Measurements from ENCODE around the gene CCNG2. TPM values are rescaled to one million over a fixed set of nuclear protein-coding genes. Genes with fewer than 3 reads are reported as not detected.

The CCNG2 gene
- total RNA-seq, 1 experiment from 2014 or later: 10.6 TPM

GRCh38 chr4:77194989-77195388, 38.0 kb downstream of the CCNG2 start:
- TF ChIP-seq, protein P1, sequence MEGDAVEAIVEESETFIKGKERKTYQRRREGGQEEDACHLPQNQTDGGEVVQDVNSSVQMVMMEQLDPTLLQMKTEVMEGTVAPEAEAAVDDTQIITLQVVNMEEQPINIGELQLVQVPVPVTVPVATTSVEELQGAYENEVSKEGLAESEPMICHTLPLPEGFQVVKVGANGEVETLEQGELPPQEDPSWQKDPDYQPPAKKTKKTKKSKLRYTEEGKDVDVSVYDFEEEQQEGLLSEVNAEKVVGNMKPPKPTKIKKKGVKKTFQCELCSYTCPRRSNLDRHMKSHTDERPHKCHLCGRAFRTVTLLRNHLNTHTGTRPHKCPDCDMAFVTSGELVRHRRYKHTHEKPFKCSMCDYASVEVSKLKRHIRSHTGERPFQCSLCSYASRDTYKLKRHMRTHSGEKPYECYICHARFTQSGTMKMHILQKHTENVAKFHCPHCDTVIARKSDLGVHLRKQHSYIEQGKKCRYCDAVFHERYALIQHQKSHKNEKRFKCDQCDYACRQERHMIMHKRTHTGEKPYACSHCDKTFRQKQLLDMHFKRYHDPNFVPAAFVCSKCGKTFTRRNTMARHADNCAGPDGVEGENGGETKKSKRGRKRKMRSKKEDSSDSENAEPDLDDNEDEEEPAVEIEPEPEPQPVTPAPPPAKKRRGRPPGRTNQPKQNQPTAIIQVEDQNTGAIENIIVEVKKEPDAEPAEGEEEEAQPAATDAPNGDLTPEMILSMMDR (conservative IDR thresholded peaks at IDR 0.05): no peak
- H2BK5ac ChIP-seq (ENCODE audit: insufficient read length, low read length): no peak overlapping the region
- WGBS (ENCODE audit: extremely low coverage, insufficient read length, low lambda C conversion rate): no CpG with 5 or more reads among the region's 1 CpG

More at GRCh38 chr4:77194989-77195388, 38.0 kb downstream of the CCNG2 start:
- Histone ChIP-seq H3K27ac (ENCODE audit: insufficient read length, low read depth, low read length) (no peak overlapping the region), H3K4ac (ENCODE audit: low read depth, low read length) (no peak overlapping the region), H3K56ac (ENCODE audit: insufficient read length, low read depth, low read length) (no peak overlapping the region), H3K27me3 (ENCODE audit: insufficient read depth, low read length) (peaks cover 6% of the 10 kb centered on the region; the same call in 1 of the 2 replicates), H4K5ac (ENCODE audit: insufficient read length, low read depth, low read length) (no peak overlapping the region), H4K91ac (ENCODE audit: insufficient read length, low read depth, low read length) (no peak overlapping the region), H3K9me3 (ENCODE audit: control insufficient read depth, low read depth, low read length) (no peaks in the 10 kb centered on the region), H3K23ac (ENCODE audit: insufficient read length, low read depth, low read length) (no peak overlapping the region), H2BK120ac (ENCODE audit: low read depth, low read length, poor library complexity, severe bottlenecking) (no peak overlapping the region), H3K79me2 (ENCODE audit: insufficient read depth, low read length) (no peaks in the 10 kb centered on the region), H2BK15ac (ENCODE audit: low read depth, low read length) (no peak overlapping the region), H3K4me2 (ENCODE audit: insufficient read depth, insufficient read length, low read length) (no peak overlapping the region), H2BK20ac (ENCODE audit: low read depth, low read length, poor library complexity, severe bottlenecking) (no peak overlapping the region), H3K23me2 (ENCODE audit: insufficient read length, low read depth, low read length, poor library complexity, severe bottlenecking) (no peaks in the 10 kb centered on the region), H3K4me1 (ENCODE audit: insufficient read depth, low read length) (no peaks in the 10 kb centered on the region), H3K18ac (ENCODE audit: insufficient read length, low read depth, low read length) (no peak overlapping the region), H3K14ac (ENCODE audit: insufficient read depth, low read length) (no peak overlapping the region), H2BK12ac (ENCODE audit: insufficient read length, low read depth, low read length) (no peak overlapping the region), H4K8ac (replicated peaks; ENCODE audit: insufficient read length, low read depth, low read length) (no peak overlapping the region), H2AK5ac (ENCODE audit: insufficient read length, low read length) (no peak overlapping the region), H2AFZ (ENCODE audit: low read length) (no peak overlapping the region), H3K9ac (ENCODE audit: extremely low read depth, insufficient read length, low read length) (no peak overlapping the region), H4K20me1 (ENCODE audit: control insufficient read depth, insufficient read depth, insufficient read length) (no peaks in the 10 kb centered on the region), H3T11ph (ENCODE audit: low read length) (no peak overlapping the region), H3K79me1 (ENCODE audit: insufficient read depth, low read depth, low read length, poor library complexity, severe bottlenecking) (no peaks in the 10 kb centered on the region)
- H3K27ac Mint-ChIP-seq: no peak overlapping the region
- peaks cover 45% of the 10 kb centered on the region for H3K27me3 Mint-ChIP-seq (ENCODE audit: low read depth)
- no peak overlapping the region for H3K4me3 Mint-ChIP-seq
- H3K4me1 Mint-ChIP-seq: peaks cover 9 to 15% of the 10 kb centered on the region in 2 experiments
- DNase-seq: no peak
- no peaks in the 10 kb centered on the region for H3K9me3 Mint-ChIP-seq
- no peaks in the 10 kb centered on the region for H3K36me3 Mint-ChIP-seq (ENCODE audit: insufficient read depth in 1 of 3, low read depth in 3 of 3)

All from H9 (cell line).